ENCODE results near the gene ITGBL1. TPM values are rescaled to one million over a fixed set of nuclear protein-coding genes. Genes with fewer than 3 reads are reported as not detected.

ITGBL1 gene
- total RNA-seq, 3 donors from 2014 or later = 8.2 to 62.5 (median 18.6) TPM

DNA sequence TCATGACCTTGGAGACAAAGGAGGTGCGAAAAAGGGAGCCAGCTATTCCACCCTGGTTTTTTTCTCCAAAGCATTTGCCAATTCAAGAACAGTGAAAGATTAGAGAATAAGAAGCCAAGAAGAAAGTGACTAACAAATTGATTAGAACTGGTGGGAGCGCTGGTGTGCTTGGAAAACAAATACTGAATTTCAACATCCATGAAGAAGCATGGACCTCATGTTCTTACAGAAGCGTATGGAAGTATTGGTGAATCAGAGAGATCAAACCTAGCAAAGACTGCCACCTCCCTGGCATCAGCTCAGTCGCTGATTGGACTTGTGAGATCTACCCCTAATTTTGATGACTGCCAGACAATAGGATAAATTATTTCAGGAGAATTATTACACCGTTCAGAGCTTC lies 195.3 kb downstream of the ITGBL1 start:
- Histone ChIP-seq H3K27me3 (no peaks in the 10 kb centered on the region), H3K36me3 (no peaks in the 10 kb centered on the region), H3K4me3 (no peak overlapping the region), H3K9me3 (no peaks in the 10 kb centered on the region), H3K27ac (no peak overlapping the region), H3K4me1 (no peaks in the 10 kb centered on the region)
- DNase-seq (ENCODE audit: low spot score in 2 of 2) = no peak
- intact Hi-C loops (cut with DNase I; ENCODE audit: low total_unique reads) = no loop called here
- TF ChIP-seq POLR2AphosphoS5 (IDR thresholded peaks at IDR 0.05) (no peak), POLR2A (IDR thresholded peaks at IDR 0.05) (no peak)
- TF ChIP-seq, protein P1, sequence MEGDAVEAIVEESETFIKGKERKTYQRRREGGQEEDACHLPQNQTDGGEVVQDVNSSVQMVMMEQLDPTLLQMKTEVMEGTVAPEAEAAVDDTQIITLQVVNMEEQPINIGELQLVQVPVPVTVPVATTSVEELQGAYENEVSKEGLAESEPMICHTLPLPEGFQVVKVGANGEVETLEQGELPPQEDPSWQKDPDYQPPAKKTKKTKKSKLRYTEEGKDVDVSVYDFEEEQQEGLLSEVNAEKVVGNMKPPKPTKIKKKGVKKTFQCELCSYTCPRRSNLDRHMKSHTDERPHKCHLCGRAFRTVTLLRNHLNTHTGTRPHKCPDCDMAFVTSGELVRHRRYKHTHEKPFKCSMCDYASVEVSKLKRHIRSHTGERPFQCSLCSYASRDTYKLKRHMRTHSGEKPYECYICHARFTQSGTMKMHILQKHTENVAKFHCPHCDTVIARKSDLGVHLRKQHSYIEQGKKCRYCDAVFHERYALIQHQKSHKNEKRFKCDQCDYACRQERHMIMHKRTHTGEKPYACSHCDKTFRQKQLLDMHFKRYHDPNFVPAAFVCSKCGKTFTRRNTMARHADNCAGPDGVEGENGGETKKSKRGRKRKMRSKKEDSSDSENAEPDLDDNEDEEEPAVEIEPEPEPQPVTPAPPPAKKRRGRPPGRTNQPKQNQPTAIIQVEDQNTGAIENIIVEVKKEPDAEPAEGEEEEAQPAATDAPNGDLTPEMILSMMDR (IDR thresholded peaks at IDR 0.05) = no peak

DNA sequence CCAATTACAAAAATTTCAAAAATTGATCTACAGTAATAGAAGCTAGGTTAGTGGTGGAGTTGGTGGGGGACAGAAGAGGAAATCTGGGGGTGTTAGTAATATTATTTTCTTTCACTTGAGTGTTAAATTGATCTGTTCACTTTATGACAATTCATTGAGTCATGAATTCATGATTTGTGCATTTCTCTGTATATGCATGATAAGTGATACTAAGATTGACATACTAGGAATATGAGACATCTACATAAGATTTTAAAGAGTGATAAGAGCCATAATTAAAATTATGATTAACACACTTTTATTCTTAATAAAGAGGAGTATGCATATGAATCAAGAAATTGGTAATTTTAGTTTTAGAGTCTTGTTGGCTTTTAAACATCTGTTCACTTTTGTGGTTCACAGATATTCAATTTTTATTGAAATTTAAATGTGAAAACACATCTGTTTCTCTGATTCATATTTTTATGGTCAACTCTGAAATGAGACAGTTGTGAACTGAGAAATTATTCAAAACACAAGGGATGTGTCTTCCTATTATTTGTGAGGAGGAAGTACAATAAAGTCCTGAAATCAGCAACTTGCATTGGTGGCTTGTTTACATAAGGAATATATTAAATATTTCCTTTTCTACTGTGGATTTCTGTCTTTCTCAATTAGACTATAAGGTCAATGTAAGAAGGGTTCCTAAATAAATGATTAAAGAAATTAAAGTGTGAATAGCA lies 196.5 kb downstream of the ITGBL1 start:
- H3K27ac ChIP-seq = no peak overlapping the region
- intact Hi-C loops (cut with DNase I; ENCODE audit: low total_unique reads) = no loop called here
- H3K27me3 ChIP-seq = no peaks in the 10 kb centered on the region
- H3K36me3 ChIP-seq = no peaks in the 10 kb centered on the region
- TF ChIP-seq, protein P1 (IDR thresholded peaks at IDR 0.05) = no peak
- TF ChIP-seq POLR2A (IDR thresholded peaks at IDR 0.05) (no peak), POLR2AphosphoS5 (IDR thresholded peaks at IDR 0.05) (no peak)
- H3K4me1 ChIP-seq = no peaks in the 10 kb centered on the region
- H3K4me3 ChIP-seq = no peak overlapping the region
- no peak for DNase-seq (ENCODE audit: low spot score in 2 of 2)
- no peaks in the 10 kb centered on the region for H3K9me3 ChIP-seq

DNA sequence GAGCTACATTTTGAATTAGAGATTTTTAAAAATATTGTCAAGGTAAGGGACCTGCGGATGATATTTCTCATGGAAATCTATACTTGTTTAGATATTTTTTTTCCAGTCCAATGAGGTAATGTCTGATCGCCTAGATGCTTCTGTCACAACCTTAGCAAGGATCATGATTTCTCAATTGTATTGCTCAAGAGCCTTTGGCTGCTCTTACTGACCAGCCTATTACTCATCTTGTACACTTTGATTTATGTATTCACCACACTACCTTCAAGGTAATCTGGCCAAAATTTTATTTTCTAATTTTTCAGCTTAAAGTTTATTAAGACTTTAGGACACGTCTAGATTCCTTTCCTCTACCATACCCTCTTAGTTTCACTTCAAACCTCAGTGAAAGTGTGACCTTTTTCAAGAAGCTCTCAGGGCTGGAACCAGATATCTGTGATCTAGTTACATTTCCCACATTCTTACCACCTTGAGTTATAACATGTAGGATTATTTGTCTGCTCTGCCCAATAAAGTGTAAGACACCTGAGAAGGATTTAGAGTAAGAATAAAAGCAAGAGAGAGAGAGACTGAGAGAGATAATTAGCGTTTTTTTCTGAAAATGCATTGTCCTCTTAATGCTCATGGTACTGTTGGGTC lies 197.1 kb downstream of the ITGBL1 start:
- Histone ChIP-seq H3K27ac (no peak overlapping the region), H3K27me3 (no peaks in the 10 kb centered on the region), H3K4me3 (no peak overlapping the region), H3K9me3 (no peaks in the 10 kb centered on the region), H3K4me1 (no peaks in the 10 kb centered on the region), H3K36me3 (no peaks in the 10 kb centered on the region)
- intact Hi-C loops (cut with DNase I; ENCODE audit: low total_unique reads) = no loop called here
- no peak for TF ChIP-seq POLR2A (IDR thresholded peaks at IDR 0.05)
- TF ChIP-seq, protein P1 (IDR thresholded peaks at IDR 0.05) = no peak
- peak in 1 of 3 donors; percentile 27 for TF ChIP-seq POLR2AphosphoS5 (IDR thresholded peaks at IDR 0.05)
- DNase-seq (ENCODE audit: low spot score in 2 of 2) = no peak

- no peaks in the 10 kb centered on the region for H3K4me1 ChIP-seq
- DNase-seq (ENCODE audit: low spot score in 2 of 2) = no peak
- no peak overlapping the region for H3K27ac ChIP-seq
- intact Hi-C loops (cut with DNase I; ENCODE audit: low total_unique reads) = no loop called here
- no peaks in the 10 kb centered on the region for H3K36me3 ChIP-seq
- TF ChIP-seq POLR2AphosphoS5 (IDR thresholded peaks at IDR 0.05) (no peak), POLR2A (IDR thresholded peaks at IDR 0.05) (no peak)
- TF ChIP-seq, protein P1 (IDR thresholded peaks at IDR 0.05) = no peak
- H3K9me3 ChIP-seq = no peaks in the 10 kb centered on the region
- no peaks in the 10 kb centered on the region for H3K27me3 ChIP-seq
- no peak overlapping the region for H3K4me3 ChIP-seq
These were observed 202.4 kb downstream of the ITGBL1 start for GRCh38 chr13:101654883-101655282.

DNA sequence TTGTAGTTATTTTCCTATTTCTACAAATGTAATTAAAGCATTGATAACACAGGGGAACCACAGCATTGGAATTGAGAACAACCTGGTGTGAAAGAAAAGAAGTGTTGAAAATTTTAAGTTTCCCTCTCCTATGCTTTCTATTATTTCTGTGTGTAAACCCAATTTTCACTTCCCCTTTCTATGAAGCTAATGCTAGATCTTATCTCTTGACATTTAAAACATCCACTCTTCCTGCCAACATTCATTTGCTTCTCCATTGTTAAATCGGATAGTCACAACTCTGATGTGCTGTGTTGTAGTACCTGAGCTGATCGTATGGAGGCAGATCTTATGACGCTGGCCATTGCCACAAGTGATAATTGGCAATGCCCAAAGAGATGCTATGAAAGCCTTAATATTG lies 203.0 kb downstream of the ITGBL1 start:
- Histone ChIP-seq H3K27ac (no peak overlapping the region), H3K4me3 (no peak overlapping the region), H3K36me3 (no peaks in the 10 kb centered on the region), H3K4me1 (no peaks in the 10 kb centered on the region), H3K27me3 (no peaks in the 10 kb centered on the region), H3K9me3 (no peaks in the 10 kb centered on the region)
- no peak for DNase-seq (ENCODE audit: low spot score in 2 of 2)
- intact Hi-C loops (cut with DNase I; ENCODE audit: low total_unique reads) = no loop called here
- TF ChIP-seq, protein P1 (IDR thresholded peaks at IDR 0.05) = no peak
- TF ChIP-seq POLR2A (IDR thresholded peaks at IDR 0.05) (no peak), POLR2AphosphoS5 (IDR thresholded peaks at IDR 0.05) (no peak)
